GM15510 (cell line): ENCODE results near the gene ARHGAP24.

Source experiments
- POLR2A ChIP-seq: IDR thresholded peaks from 3 replicates; pipeline ENCODE4 v1.6.1; 2011; ENCODE audit warnings: borderline replicate concordance; ENCODE audit not compliant: insufficient read length; ENCODE audit errors: extremely low read depth

Gene ARHGAP24

GRCh38 chr4:85928775-85929591 lies 454.0 kb downstream of the ARHGAP24 start:
- no peak for TF ChIP-seq POLR2A

- no peak for TF ChIP-seq POLR2A
Observed at GRCh38 chr4:85929961-85930665, 455.2 kb downstream of the ARHGAP24 start.

GRCh38 chr4:85932500-85933290 lies 457.7 kb downstream of the ARHGAP24 start:
- no peak for TF ChIP-seq POLR2A

- no peak for TF ChIP-seq POLR2A
Observed at GRCh38 chr4:85933291-85933640, 458.3 kb downstream of the ARHGAP24 start.

GRCh38 chr4:85937507-85937906 lies 462.6 kb downstream of the ARHGAP24 start:
- no peak for TF ChIP-seq POLR2A

GRCh38 chr4:85938062-85938461 lies 463.1 kb downstream of the ARHGAP24 start:
- no peak for TF ChIP-seq POLR2A

- TF ChIP-seq POLR2A, result no peak
Observed at GRCh38 chr4:85938902-85939301, 464.0 kb downstream of the ARHGAP24 start.

GRCh38 chr4:85939595-85939994 lies 464.6 kb downstream of the ARHGAP24 start:
- no peak for TF ChIP-seq POLR2A

- TF ChIP-seq POLR2A, result no peak
Observed at GRCh38 chr4:85940151-85940550, 465.2 kb downstream of the ARHGAP24 start.

- no peak for TF ChIP-seq POLR2A
Observed at GRCh38 chr4:85942107-85942506, 467.2 kb downstream of the ARHGAP24 start.

GRCh38 chr4:85946821-85947220 lies 471.9 kb downstream of the ARHGAP24 start:
- no peak for TF ChIP-seq POLR2A

GRCh38 chr4:85951099-85951498 lies 476.1 kb downstream of the ARHGAP24 start:
- no peak for TF ChIP-seq POLR2A

- TF ChIP-seq POLR2A, result no peak
Observed at GRCh38 chr4:85952528-85952927, 477.6 kb downstream of the ARHGAP24 start.

GRCh38 chr4:85952972-85953650 lies 478.2 kb downstream of the ARHGAP24 start:
- no peak for TF ChIP-seq POLR2A

- no peak for TF ChIP-seq POLR2A
Observed at GRCh38 chr4:85953651-85954018, 478.7 kb downstream of the ARHGAP24 start.
